ENCODE results near the gene HYDIN. TPM values are rescaled to one million over a fixed set of nuclear protein-coding genes. Genes with fewer than 3 reads are reported as not detected.

The HYDIN gene
- total and polyA plus RNA-seq, 7 experiments from 2014 or later: 0.13 to 0.89 (median 0.32) TPM; not detected in 4

- ChIA-PET POLR2A (interaction anchor here (0.7 to 1.1 kb wide), 3 partner anchors 13 to 277 kb away, joined by 3 to 5 read pairs (median 4); partner anchors contain the start of genes COG4 and SF3B3), CTCF (no interaction called here)
- DNase-seq: peak in 1 of 9 donors; percentile 27
- Mint-ChIP-seq H3K4me1 (peaks cover 19 to 52% (median 44%) of the 10 kb centered on the region in 7 donors), H3K27me3 (peaks cover 0 to 15% (median 0%) of the 10 kb centered on the region in 5 donors), H3K36me3 (peaks cover 0 to 15% (median 2%) of the 10 kb centered on the region in 5 donors), H3K4me3 (peak overlapping the region; percentile 90 to 98 (median 94)), H3K27ac (peak overlapping the region; percentile 84 to 95 (median 92)), H3K9me3 (peaks cover 0 to 5% (median 1%) of the 10 kb centered on the region in 11 donors)
- Histone ChIP-seq H3K4me3 (ENCODE audit: low read length) (peak overlapping the region; percentile 90), H3K36me3 (ENCODE audit: control insufficient read depth in 2 of 3, insufficient read depth in 3 of 3, low read length in 3 of 3) (peaks cover 0 to 6% (median 0%) of the 10 kb centered on the region in 3 experiments), H3K9me3 (ENCODE audit: control insufficient read depth in 2 of 3, low read length in 3 of 3) (no peaks in the 10 kb centered on the region), H3K27me3 (ENCODE audit: control insufficient read depth in 2 of 2, insufficient read depth in 2 of 2, low read length in 2 of 2) (no peaks in the 10 kb centered on the region), H3K4me1 (ENCODE audit: control insufficient read depth in 2 of 2, insufficient read depth in 2 of 2, low read length in 2 of 2) (peaks cover 11 to 17% of the 10 kb centered on the region in 2 donors), H3K27ac (ENCODE audit: low read depth, low read length) (peak overlapping the region; percentile 78)
- intact Hi-C loops (cut with micrococcal nuclease): loop anchor here (2.0 to 10.0 kb wide), 8 partner anchors 64 to 1864 kb away; partner anchors contain the start of genes CALB2 (in 1 of the 2), DHODH (in 1 of the 2), FCSK (in 1 of the 2) and PHLPP2 (in 1 of the 2)
- ATAC-seq: no peak
Measured at GRCh38 chr16:70800311-70800710, 430.2 kb downstream of the HYDIN start.

GRCh38 chr16:70796301-70796700, 434.2 kb downstream of the HYDIN start:
- H3K36me3 Mint-ChIP-seq: peaks cover 0 to 10% (median 0%) of the 10 kb centered on the region in 5 donors
- DNase-seq: no peak
- H3K27me3 ChIP-seq (ENCODE audit: control insufficient read depth in 2 of 2, insufficient read depth in 2 of 2, low read length in 2 of 2): no peaks in the 10 kb centered on the region
- peaks cover 11 to 17% of the 10 kb centered on the region in 2 donors for H3K4me1 ChIP-seq (ENCODE audit: control insufficient read depth in 2 of 2, insufficient read depth in 2 of 2, low read length in 2 of 2)
- H3K27ac ChIP-seq (ENCODE audit: low read depth, low read length): no peak overlapping the region
- H3K27ac Mint-ChIP-seq: no peak overlapping the region
- ChIA-PET POLR2A (no interaction called here), CTCF (no interaction called here)
- no peak overlapping the region for H3K4me3 Mint-ChIP-seq
- peaks cover 0 to 2% (median 0%) of the 10 kb centered on the region in 5 donors for H3K27me3 Mint-ChIP-seq
- H3K9me3 Mint-ChIP-seq: no peaks in the 10 kb centered on the region
- H3K4me3 ChIP-seq (ENCODE audit: low read length): no peak overlapping the region
- H3K36me3 ChIP-seq (ENCODE audit: control insufficient read depth in 2 of 3, insufficient read depth in 3 of 3, low read length in 3 of 3): peaks cover 0 to 11% (median 0%) of the 10 kb centered on the region in 3 experiments
- intact Hi-C loops (cut with micrococcal nuclease): no loop called here
- no peaks in the 10 kb centered on the region for H3K9me3 ChIP-seq (ENCODE audit: control insufficient read depth in 2 of 3, low read length in 3 of 3)
- H3K4me1 Mint-ChIP-seq: peaks cover 25 to 65% (median 38%) of the 10 kb centered on the region in 7 donors
- ATAC-seq: no peak

DNA sequence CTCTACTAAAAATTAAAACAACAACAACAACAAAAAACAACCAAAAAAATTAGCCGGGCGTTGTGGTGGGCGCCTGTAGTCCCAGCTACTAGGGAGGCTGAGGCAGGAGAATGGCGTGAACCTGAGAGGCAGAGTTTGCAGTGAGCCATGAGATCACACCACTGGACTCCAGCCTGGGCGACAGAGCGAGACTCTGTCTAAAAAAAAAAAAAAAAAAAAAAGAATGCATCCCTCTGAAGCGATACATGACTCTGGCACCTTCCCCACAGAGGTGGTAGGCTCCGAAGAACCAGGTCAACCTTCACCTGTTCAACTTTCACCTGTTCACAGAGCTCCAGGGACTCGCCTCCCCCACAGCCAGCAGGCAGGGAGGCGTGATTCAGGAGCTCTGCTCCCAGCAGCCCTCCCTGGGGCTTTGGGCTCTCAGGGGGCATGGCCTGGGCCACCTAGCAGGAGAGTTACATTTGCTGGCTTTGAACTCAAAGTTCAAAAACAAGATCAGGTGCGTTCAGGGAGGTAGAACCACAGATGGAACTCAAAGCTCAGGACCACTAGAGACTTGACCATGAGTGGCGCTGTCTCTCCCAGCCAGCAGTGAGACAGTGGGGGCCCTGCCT, 435.1 kb downstream of the HYDIN start:
- intact Hi-C loops (cut with micrococcal nuclease): no loop called here

GRCh38 chr16:70793851-70794502, 436.5 kb downstream of the HYDIN start:
- peaks cover 7 to 47% (median 30%) of the 10 kb centered on the region in 7 donors for H3K4me1 Mint-ChIP-seq
- intact Hi-C loops (cut with micrococcal nuclease): no loop called here
- H3K27me3 ChIP-seq (ENCODE audit: control insufficient read depth in 2 of 2, insufficient read depth in 2 of 2, low read length in 2 of 2): no peaks in the 10 kb centered on the region
- no peaks in the 10 kb centered on the region for H3K9me3 ChIP-seq (ENCODE audit: control insufficient read depth in 2 of 3, low read length in 3 of 3)
- H3K9me3 Mint-ChIP-seq: no peaks in the 10 kb centered on the region
- H3K36me3 ChIP-seq (ENCODE audit: control insufficient read depth in 2 of 3, insufficient read depth in 3 of 3, low read length in 3 of 3): peaks cover 0 to 22% (median 0%) of the 10 kb centered on the region in 3 experiments
- no peak overlapping the region for H3K4me3 Mint-ChIP-seq
- H3K27me3 Mint-ChIP-seq: no peaks in the 10 kb centered on the region
- H3K27ac ChIP-seq (ENCODE audit: low read depth, low read length): no peak overlapping the region
- peaks cover 0 to 15% (median 0%) of the 10 kb centered on the region in 5 donors for H3K36me3 Mint-ChIP-seq
- ATAC-seq (no peak), DNase-seq (no peak)
- CTCF ChIA-PET: no interaction called here
- peaks cover 0 to 2% of the 10 kb centered on the region in 2 donors for H3K4me1 ChIP-seq (ENCODE audit: control insufficient read depth in 2 of 2, insufficient read depth in 2 of 2, low read length in 2 of 2)
- no peak overlapping the region for H3K4me3 ChIP-seq (ENCODE audit: low read length)
- POLR2A ChIA-PET: no interaction called here
- H3K27ac Mint-ChIP-seq: peak overlapping the region in 1 of 9 donors; percentile 30

More for the DNA sequence above, 435.1 kb downstream of the HYDIN start:
- H3K4me1 ChIP-seq (ENCODE audit: control insufficient read depth in 2 of 2, insufficient read depth in 2 of 2, low read length in 2 of 2): peaks cover 8 to 14% of the 10 kb centered on the region in 2 donors
- peaks cover 0 to 11% (median 0%) of the 10 kb centered on the region in 3 experiments for H3K36me3 ChIP-seq (ENCODE audit: control insufficient read depth in 2 of 3, insufficient read depth in 3 of 3, low read length in 3 of 3)
- H3K9me3 ChIP-seq (ENCODE audit: control insufficient read depth in 2 of 3, low read length in 3 of 3): no peaks in the 10 kb centered on the region
- no peak overlapping the region for H3K27ac ChIP-seq (ENCODE audit: low read depth, low read length)
- CTCF ChIA-PET: no interaction called here
- Mint-ChIP-seq H3K36me3 (peaks cover 0 to 10% (median 0%) of the 10 kb centered on the region in 5 donors), H3K4me3 (no peak overlapping the region), H3K4me1 (peaks cover 19 to 56% (median 39%) of the 10 kb centered on the region in 7 donors), H3K27ac (no peak overlapping the region), H3K27me3 (no peaks in the 10 kb centered on the region), H3K9me3 (no peaks in the 10 kb centered on the region)
- DNase-seq (no peak), ATAC-seq (no peak)
- POLR2A ChIA-PET: interaction anchor here (0.6 kb wide), 1 partner anchor 1664 kb away, joined by 4 read pairs; no protein-coding TSS in a partner anchor
- no peaks in the 10 kb centered on the region for H3K27me3 ChIP-seq (ENCODE audit: control insufficient read depth in 2 of 2, insufficient read depth in 2 of 2, low read length in 2 of 2)
- H3K4me3 ChIP-seq (ENCODE audit: low read length): no peak overlapping the region

- no peaks in the 10 kb centered on the region for H3K27me3 Mint-ChIP-seq
- ChIA-PET POLR2A (no interaction called here), CTCF (no interaction called here)
- Histone ChIP-seq H3K9me3 (ENCODE audit: control insufficient read depth in 2 of 3, low read length in 3 of 3) (no peaks in the 10 kb centered on the region), H3K27me3 (ENCODE audit: control insufficient read depth in 2 of 2, insufficient read depth in 2 of 2, low read length in 2 of 2) (no peaks in the 10 kb centered on the region), H3K27ac (ENCODE audit: low read depth, low read length) (no peak overlapping the region), H3K4me3 (ENCODE audit: low read length) (no peak overlapping the region), H3K4me1 (ENCODE audit: control insufficient read depth in 2 of 2, insufficient read depth in 2 of 2, low read length in 2 of 2) (no peaks in the 10 kb centered on the region), H3K36me3 (ENCODE audit: control insufficient read depth in 2 of 3, insufficient read depth in 3 of 3, low read length in 3 of 3) (peaks cover 0 to 45% (median 0%) of the 10 kb centered on the region in 3 experiments)
- ATAC-seq (no peak), DNase-seq (no peak)
- peaks cover 3 to 27% (median 21%) of the 10 kb centered on the region in 7 donors for H3K4me1 Mint-ChIP-seq
- intact Hi-C loops (cut with micrococcal nuclease): no loop called here
- no peaks in the 10 kb centered on the region for H3K9me3 Mint-ChIP-seq
- H3K27ac Mint-ChIP-seq: peak overlapping the region in 2 of 9 donors; percentile 59 to 65
- H3K36me3 Mint-ChIP-seq: peaks cover 0 to 16% (median 0%) of the 10 kb centered on the region in 5 donors
- no peak overlapping the region for H3K4me3 Mint-ChIP-seq
Measured at GRCh38 chr16:70790815-70791214, 439.7 kb downstream of the HYDIN start.

DNA sequence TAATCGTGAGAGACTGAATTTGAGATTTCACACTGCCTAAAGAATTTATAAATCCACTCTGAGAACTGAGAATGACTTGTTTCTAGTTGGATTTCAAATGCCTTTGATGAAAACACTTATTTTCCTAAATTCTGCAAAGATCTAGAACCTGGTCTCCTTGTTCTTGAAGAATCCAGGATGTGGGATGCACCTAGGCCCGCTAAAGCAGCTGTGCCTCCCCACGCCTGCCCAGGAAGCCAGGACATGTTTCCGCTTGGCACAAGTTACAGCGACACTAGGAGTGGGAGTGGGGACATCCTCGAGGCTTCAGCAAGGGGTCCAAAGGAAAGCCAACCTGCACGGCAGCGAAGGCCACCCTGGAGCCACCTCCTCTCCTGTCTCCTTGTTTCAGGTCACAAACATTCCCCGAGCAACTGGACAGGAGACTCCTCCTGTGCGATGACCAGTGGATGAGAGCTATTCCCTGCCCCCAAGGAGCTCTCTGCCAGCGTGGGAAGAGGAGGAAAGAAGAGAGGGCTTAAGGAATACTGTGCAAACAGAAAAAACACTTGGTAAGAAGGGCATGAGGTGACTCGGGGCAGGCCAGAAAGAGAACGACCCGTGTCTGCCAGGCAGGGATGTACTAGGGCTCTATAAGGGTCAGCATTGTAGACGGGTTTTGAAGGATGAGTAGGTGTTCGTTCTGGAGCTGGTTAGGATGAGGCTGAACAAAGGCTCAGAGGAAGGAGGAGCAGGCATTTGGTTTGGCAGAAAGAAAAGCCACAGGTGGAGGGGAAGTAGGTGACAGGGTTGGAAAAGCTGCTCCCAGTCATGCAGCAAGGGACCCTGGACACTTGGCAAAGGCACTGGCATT, 440.7 kb downstream of the HYDIN start:
- DNase-seq (no peak), ATAC-seq (no peak)
- Mint-ChIP-seq H3K9me3 (peaks cover 0 to 2% (median 0%) of the 10 kb centered on the region in 11 donors), H3K27ac (no peak overlapping the region), H3K36me3 (peaks cover 0 to 24% (median 4%) of the 10 kb centered on the region in 5 donors), H3K4me1 (peaks cover 3 to 25% (median 21%) of the 10 kb centered on the region in 7 donors), H3K27me3 (no peaks in the 10 kb centered on the region), H3K4me3 (no peak overlapping the region)
- Histone ChIP-seq H3K27ac (ENCODE audit: low read depth, low read length) (no peak overlapping the region), H3K4me3 (ENCODE audit: low read length) (no peak overlapping the region), H3K9me3 (ENCODE audit: control insufficient read depth in 2 of 3, low read length in 3 of 3) (no peaks in the 10 kb centered on the region), H3K4me1 (ENCODE audit: control insufficient read depth in 2 of 2, insufficient read depth in 2 of 2, low read length in 2 of 2) (no peaks in the 10 kb centered on the region), H3K27me3 (ENCODE audit: control insufficient read depth in 2 of 2, insufficient read depth in 2 of 2, low read length in 2 of 2) (no peaks in the 10 kb centered on the region), H3K36me3 (ENCODE audit: control insufficient read depth in 2 of 3, insufficient read depth in 3 of 3, low read length in 3 of 3) (peaks cover 0 to 55% (median 7%) of the 10 kb centered on the region in 3 experiments)
- intact Hi-C loops (cut with micrococcal nuclease): no loop called here
- ChIA-PET POLR2A (no interaction called here), CTCF (no interaction called here)

All from naive thymus-derived CD4-positive, alpha-beta T cell (primary cell).